CD4-positive, alpha-beta T cell treated with Interleukin-10 for 1 hour (primary cell): ENCODE data around the gene KRTAP1-5.
"Not testable (repeated sequence)": the region's sequence is repeated elsewhere in the genome, so short reads cannot be mapped to it uniquely, and the experiment has no call there.

Experiments used
- DNase-seq: peaks from one replicate; pipeline ENCODE4 v3.0.0-alpha.2; 2020

The KRTAP1-5 gene

GRCh38 chr17:41026715-41027471 is at the start of gene KRTAP1-5:
Gene KRTAP1-5 (minus strand): TSS chr17:41027208. CDS start chr17:41027155, 53 bp downstream.
- no peak for DNase-seq

- no peak for DNase-seq
Observed at GRCh38 chr17:41076788-41077187, 49.8 kb upstream of the KRTAP1-5 start.

GRCh38 chr17:41073676-41074075 is 46.7 kb upstream of the KRTAP1-5 start:
- no peak for DNase-seq

GRCh38 chr17:41071606-41072360 is 44.8 kb upstream of the KRTAP1-5 start:
- no peak for DNase-seq

GRCh38 chr17:41069031-41069430 is 42.0 kb upstream of the KRTAP1-5 start:
- DNase-seq, result no peak

- DNase-seq, result no peak
Observed at GRCh38 chr17:41067281-41067680, 40.3 kb upstream of the KRTAP1-5 start.

GRCh38 chr17:41065829-41066624 is 39.0 kb upstream of the KRTAP1-5 start, which contains the start of gene KRTAP2-4:
Gene KRTAP2-4 (minus strand): TSS chr17:41065879. CDS start chr17:41065845, 34 bp downstream.
- DNase-seq, result no peak

- DNase-seq, result not testable (repeated sequence)
Observed at GRCh38 chr17:41065016-41065689, 38.1 kb upstream of the KRTAP1-5 start.

GRCh38 chr17:41064301-41064700 is 37.3 kb upstream of the KRTAP1-5 start:
- no peak for DNase-seq

GRCh38 chr17:41063449-41063848 is 36.4 kb upstream of the KRTAP1-5 start:
- no peak for DNase-seq

- DNase-seq, result no peak
Observed at GRCh38 chr17:41061964-41062363, 35.0 kb upstream of the KRTAP1-5 start.

GRCh38 chr17:41060052-41060604 is 33.1 kb upstream of the KRTAP1-5 start, which contains the start of gene KRTAP2-3:
Gene KRTAP2-3 (minus strand): TSS chr17:41060114. CDS start chr17:41060050, 64 bp downstream.
- no peak for DNase-seq

- not testable (repeated sequence) for DNase-seq
Observed at GRCh38 chr17:41059276-41060051, 32.5 kb upstream of the KRTAP1-5 start.

GRCh38 chr17:41058741-41059140 is 31.7 kb upstream of the KRTAP1-5 start:
- DNase-seq, result no peak

GRCh38 chr17:41057547-41057946 is 30.5 kb upstream of the KRTAP1-5 start:
- no peak for DNase-seq

- DNase-seq, result not testable (repeated sequence)
Observed at GRCh38 chr17:41055130-41055529, 28.1 kb upstream of the KRTAP1-5 start, which contains the start of gene KRTAP2-2. Gene KRTAP2-2 (minus strand): TSS chr17:41055230. CDS start chr17:41055211, 19 bp downstream.

GRCh38 chr17:41054556-41054955 is 27.5 kb upstream of the KRTAP1-5 start:
- not testable (repeated sequence) for DNase-seq

- DNase-seq, result no peak
Observed at GRCh38 chr17:41054025-41054424, 27.0 kb upstream of the KRTAP1-5 start.

- DNase-seq, result no peak
Observed at GRCh38 chr17:41052566-41052965, 25.6 kb upstream of the KRTAP1-5 start.

- no peak for DNase-seq
Observed at GRCh38 chr17:41049110-41049509, 22.1 kb upstream of the KRTAP1-5 start.

- DNase-seq, result no peak
Observed at GRCh38 chr17:41048441-41048840, 21.4 kb upstream of the KRTAP1-5 start.
